Mucosa of descending colon (tissue), 3 donors: ENCODE data around the gene ARHGAP27. TPM values are rescaled to one million over a fixed set of nuclear protein-coding genes. Genes with fewer than 3 reads are reported as not detected.
A peak's percentile ranks its signal among the peaks of the same experiment; 100 is the strongest.

Source experiments
- ATAC-seq: fragments of 200-7000 bp; cut with Tn5 transposase; one replicate; pipeline ENCODE4 v1.9.1; 2020; ENCODE audit warnings: mild to moderate bottlenecking, moderate library complexity
- DNase-seq, 3 donors: peaks; one replicate each; pipeline ENCODE4 v3.0.0-alpha.2; 2020
- H3K36me3 ChIP-seq: fragments of 200-600 bp; one replicate; pipeline ENCODE4 v1.8.0; 2021; ENCODE audit warnings: low read depth, mild to moderate bottlenecking
- H3K4me1 ChIP-seq: fragments of 200-600 bp; one replicate; pipeline ENCODE4 v1.8.0; 2021; ENCODE audit warnings: low read depth, mild to moderate bottlenecking
- H3K4me3 ChIP-seq: fragments of 200-600 bp; one replicate; pipeline ENCODE4 v1.8.0; 2021; ENCODE audit warnings: mild to moderate bottlenecking
- H3K9me3 ChIP-seq: fragments of 200-600 bp; one replicate; pipeline ENCODE4 v1.8.0; 2021; ENCODE audit warnings: mild to moderate bottlenecking
- CTCF ChIP-seq: fragments of 200-600 bp; IDR thresholded peaks from one replicate; pipeline ENCODE4 v1.8.0; 2022; ENCODE audit warnings: antibody characterized with exemption, mild to moderate bottlenecking
- intact Hi-C, 2 donors: fragments of 100-400 bp; cut with DNase I in 1 of 2; cut with micrococcal nuclease in 1 of 2; formaldehyde crosslinking; loops; one replicate each; pipeline versions ENCODE4 v1.11.0 to v1.11.1; 2022; cut with DNase I, micrococcal nuclease
- total RNA-seq, 3 donors: library from RNA; stranded (reverse); fragmentation: NEBNext Ultra II Directional in 2 of 3; extraction: Animal tissue kit (Norgen Biotek cat#: 25700) in 2 of 3; gene quantifications; one replicate each; pipeline versions ENCODE4 v1.2.1 to v1.2.4, GENCODE V29; 2021 to 2023
- donor health status: DM: no; HTN: no; CAD: no; lungs with moderate emphysema.
- donor health status: DM: no; HTN: no; CAD: no.
- donor health status: DM: no; HTN: yes; CAD: no.

The ARHGAP27 gene
- total RNA-seq, 3 donors from 2014 or later = 88.7 to 199 (median 165) TPM

GRCh38 chr17:45355087-45355486 lies 77.6 kb downstream of the ARHGAP27 start:
- DNase-seq = no peak
- intact Hi-C loops = no loop called here
- no peaks in the 10 kb centered on the region for H3K9me3 ChIP-seq
- ATAC-seq = no peak
- H3K36me3 ChIP-seq = no peaks in the 10 kb centered on the region
- TF ChIP-seq CTCF = no peak
- H3K4me1 ChIP-seq = no peaks in the 10 kb centered on the region
- no peak overlapping the region for H3K4me3 ChIP-seq

GRCh38 chr17:45353043-45353442 lies 79.6 kb downstream of the ARHGAP27 start:
- ATAC-seq (peak; percentile 34), DNase-seq (no peak)
- no peak for TF ChIP-seq CTCF
- no peaks in the 10 kb centered on the region for H3K9me3 ChIP-seq
- no peaks in the 10 kb centered on the region for H3K4me1 ChIP-seq
- intact Hi-C loops = no loop called here
- no peak overlapping the region for H3K4me3 ChIP-seq
- no peaks in the 10 kb centered on the region for H3K36me3 ChIP-seq

GRCh38 chr17:45351831-45352230 lies 80.8 kb downstream of the ARHGAP27 start:
- no peaks in the 10 kb centered on the region for H3K4me1 ChIP-seq
- no peaks in the 10 kb centered on the region for H3K36me3 ChIP-seq
- intact Hi-C loops = no loop called here
- no peak for DNase-seq
- TF ChIP-seq CTCF = no peak
- no peak overlapping the region for H3K4me3 ChIP-seq
- no peak for ATAC-seq
- H3K9me3 ChIP-seq = no peaks in the 10 kb centered on the region

GRCh38 chr17:45347444-45347843 lies 85.2 kb downstream of the ARHGAP27 start:
- no peak for DNase-seq
- no peaks in the 10 kb centered on the region for H3K4me1 ChIP-seq
- intact Hi-C loops = no loop called here
- TF ChIP-seq CTCF = no peak
- no peaks in the 10 kb centered on the region for H3K9me3 ChIP-seq
- H3K4me3 ChIP-seq = no peak overlapping the region
- no peaks in the 10 kb centered on the region for H3K36me3 ChIP-seq
- ATAC-seq = no peak

GRCh38 chr17:45346216-45347015 lies 86.3 kb downstream of the ARHGAP27 start:
- TF ChIP-seq CTCF = no peak
- DNase-seq (no peak), ATAC-seq (no peak)
- Histone ChIP-seq H3K36me3 (no peaks in the 10 kb centered on the region), H3K4me3 (no peak overlapping the region), H3K9me3 (no peaks in the 10 kb centered on the region), H3K4me1 (no peaks in the 10 kb centered on the region)
- intact Hi-C loops = no loop called here
